HG02981 (cell line): ENCODE data around the gene ERO1A.

Source experiments
- ATAC-seq: cut with Tn5 transposase; IDR thresholded peaks from one replicate; pipeline ENCODE4 v1.9.1; 2021; ENCODE audit warnings: mild to moderate bottlenecking, moderate library complexity; ENCODE audit not compliant: unreplicated experiment

ERO1A gene

GRCh38 chr14:52609445-52610044, 85.8 kb downstream of the ERO1A start:
- ATAC-seq: no peak

DNA sequence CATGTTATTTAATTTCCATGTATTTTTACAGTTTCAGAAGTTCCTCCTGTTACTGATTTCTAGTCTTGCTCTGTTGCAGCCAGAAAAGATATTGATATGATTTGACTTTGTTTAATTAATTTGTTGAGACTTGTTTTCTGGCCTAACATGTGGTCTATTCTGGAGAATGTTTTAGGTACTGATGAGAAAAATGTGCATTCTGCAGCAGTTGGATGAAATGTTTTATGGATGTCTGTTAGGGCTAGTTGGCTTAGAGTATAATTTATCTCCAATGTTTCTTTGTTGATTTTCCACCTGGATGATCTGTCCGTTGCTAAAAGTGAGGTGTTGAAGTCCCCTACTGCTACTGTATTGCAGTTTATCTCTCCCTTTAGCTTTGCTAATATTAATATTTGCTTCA, 88.3 kb downstream of the ERO1A start:
- no peak for ATAC-seq

DNA sequence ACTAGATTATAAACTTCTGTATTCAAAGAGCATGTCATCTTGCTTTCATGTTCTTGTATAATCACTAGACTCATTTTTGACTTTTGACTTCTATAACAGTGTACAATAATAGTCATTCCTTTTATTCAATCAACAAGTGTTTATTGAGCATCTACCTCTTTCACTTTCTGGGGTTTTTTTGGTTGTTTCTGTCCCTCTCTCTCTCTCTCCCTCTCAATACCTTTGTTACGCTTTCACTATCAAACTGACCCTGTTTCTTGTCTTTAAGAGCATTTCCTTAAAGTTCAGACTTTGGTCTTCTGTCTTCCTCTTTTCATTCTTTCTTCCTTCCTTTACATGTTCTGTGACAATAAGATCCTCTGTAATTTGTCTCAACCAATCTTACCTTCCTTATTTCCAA, 93.2 kb downstream of the ERO1A start:
- ATAC-seq: no peak

GRCh38 chr14:52599974-52600373, 95.4 kb downstream of the ERO1A start:
- no peak for ATAC-seq

GRCh38 chr14:52598568-52598967, 96.8 kb downstream of the ERO1A start:
- no peak for ATAC-seq

GRCh38 chr14:52596861-52597260, 98.5 kb downstream of the ERO1A start:
- ATAC-seq: no peak

DNA sequence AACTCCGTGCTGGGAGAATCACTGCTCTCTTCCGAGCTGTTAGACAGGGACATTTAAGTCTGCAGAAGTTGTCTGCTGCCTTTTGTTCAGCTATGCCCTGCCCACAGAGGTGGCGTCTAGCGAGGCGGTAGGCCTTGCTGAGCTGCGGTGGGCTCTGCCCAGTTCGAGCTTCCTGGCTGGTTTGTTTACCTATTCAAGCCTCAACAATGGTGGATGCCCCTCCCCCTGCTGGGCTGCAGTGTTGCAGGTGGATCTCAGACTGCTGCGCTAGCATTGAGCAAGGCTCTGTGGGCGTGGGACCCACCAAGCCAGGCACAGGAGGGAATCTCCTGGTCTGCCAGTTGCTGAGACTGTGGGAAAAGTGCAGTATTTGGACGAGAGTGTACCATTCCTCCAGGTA, 99.0 kb downstream of the ERO1A start:
- no peak for ATAC-seq

DNA sequence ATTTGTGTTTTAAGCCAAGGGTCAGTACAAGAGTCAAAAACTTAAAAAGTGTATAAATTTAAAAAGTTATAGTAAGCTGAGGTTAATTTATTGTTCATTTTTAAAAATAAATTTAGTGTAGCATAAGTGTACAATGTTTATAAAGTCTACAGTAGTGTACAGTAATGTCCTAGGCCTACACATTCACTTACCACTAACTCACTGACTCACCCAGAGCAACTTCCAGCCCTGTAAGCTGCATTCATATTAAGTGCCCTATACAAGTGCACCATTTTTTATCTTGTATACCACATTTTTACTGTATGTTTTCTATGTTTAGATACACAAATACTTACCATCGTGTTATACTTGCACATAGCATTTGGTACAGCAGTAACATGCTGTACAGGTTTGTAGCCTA, 105.0 kb downstream of the ERO1A start:
- ATAC-seq: no peak
